ENCODE measurements around the gene TMPRSS11B. TPM values are rescaled to one million over a fixed set of nuclear protein-coding genes. Genes with fewer than 3 reads are reported as not detected.

TMPRSS11B gene
- total RNA-seq, 1 donor from 2014 or later, result 0.27 TPM

DNA sequence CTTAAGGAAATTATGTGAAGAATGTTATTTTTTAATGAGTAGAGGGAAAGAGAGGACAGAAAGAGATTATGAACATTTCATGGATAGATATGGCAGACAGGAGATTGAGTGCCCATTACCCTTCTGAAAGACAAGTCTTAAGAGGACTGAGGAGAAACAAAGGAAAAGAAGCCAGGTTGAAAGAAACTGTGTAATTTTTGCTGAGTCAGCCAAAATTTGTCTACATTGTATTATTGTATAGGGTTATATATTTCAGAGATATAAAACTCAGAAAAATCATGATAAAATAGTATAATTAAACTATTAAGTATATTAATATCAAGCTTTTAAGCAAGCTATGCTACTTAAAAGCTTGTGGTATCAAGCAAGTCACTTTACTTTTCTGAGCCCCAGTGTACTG is 4.9 kb downstream of the TMPRSS11B start:
- H3K36me3 Mint-ChIP-seq (ENCODE audit: low read depth, unreplicated experiment), result no peaks in the 10 kb centered on the region
- Histone ChIP-seq H3K79me2 (ENCODE audit: insufficient read depth, low read length) (no peaks in the 10 kb centered on the region), H3K4me1 (ENCODE audit: insufficient read depth, low read length) (no peaks in the 10 kb centered on the region), H3K9ac (ENCODE audit: low read length) (no peak overlapping the region), H3K9me3 (ENCODE audit: insufficient read depth, low read depth, low read length) (peaks cover 2% of the 10 kb centered on the region), H3K4me3 (ENCODE audit: insufficient read depth, low read depth, low read length) (no peak overlapping the region), H2AFZ (ENCODE audit: low read depth, low read length) (no peak overlapping the region), H4K20me1 (ENCODE audit: insufficient read depth, low read length) (no peaks in the 10 kb centered on the region), H3K4me2 (ENCODE audit: low read length) (no peak overlapping the region), H3K27ac (ENCODE audit: low read depth, low read length) (no peak overlapping the region), H3K36me3 (ENCODE audit: insufficient read depth, low read length) (no peaks in the 10 kb centered on the region), H3K27me3 (ENCODE audit: insufficient read depth, low read length) (no peaks in the 10 kb centered on the region)
- no peak for DNase-seq (ENCODE audit: low read depth)
- TF ChIP-seq CTCF (IDR thresholded peaks at IDR 0.05; ENCODE audit: insufficient read depth, low read depth, low read length) (no peak), EZH2 (IDR thresholded peaks at IDR 0.05; ENCODE audit: insufficient read depth, low read length) (no peak)
- H3K27me3 Mint-ChIP-seq (ENCODE audit: low read depth, unreplicated experiment), result no peaks in the 10 kb centered on the region
- no peak overlapping the region for H3K4me3 Mint-ChIP-seq (ENCODE audit: unreplicated experiment)
- no peak for FAIRE-seq
- H3K9me3 Mint-ChIP-seq (ENCODE audit: unreplicated experiment), result no peaks in the 10 kb centered on the region
- no peak overlapping the region for H3K27ac Mint-ChIP-seq (ENCODE audit: unreplicated experiment)
- H3K4me1 Mint-ChIP-seq (ENCODE audit: low read depth, unreplicated experiment), result no peaks in the 10 kb centered on the region

DNA sequence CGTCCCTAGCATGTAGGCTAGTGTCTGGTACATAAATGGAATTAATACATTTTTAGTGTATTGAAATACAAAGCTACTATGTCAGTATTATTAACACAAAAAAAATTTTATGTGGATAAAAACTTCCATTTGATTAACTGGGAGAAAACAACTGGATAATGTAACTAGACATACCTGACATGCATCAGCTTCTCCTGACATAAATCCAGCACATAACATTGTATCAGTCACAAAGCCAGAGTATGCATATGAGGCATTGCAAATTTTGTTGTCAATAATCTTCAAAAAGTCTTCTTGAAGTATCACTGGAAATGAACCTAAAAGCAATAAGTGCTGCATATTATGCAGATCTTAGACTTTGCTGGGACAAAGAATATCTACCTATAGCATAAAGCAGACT is 16.9 kb downstream of the TMPRSS11B start:
- no peak overlapping the region for H3K27ac Mint-ChIP-seq (ENCODE audit: unreplicated experiment)
- FAIRE-seq (no peak), DNase-seq (ENCODE audit: low read depth) (no peak)
- Histone ChIP-seq H3K36me3 (ENCODE audit: insufficient read depth, low read length) (no peaks in the 10 kb centered on the region), H3K4me2 (ENCODE audit: low read length) (no peak overlapping the region), H3K4me1 (ENCODE audit: insufficient read depth, low read length) (no peaks in the 10 kb centered on the region), H3K4me3 (ENCODE audit: insufficient read depth, low read depth, low read length) (no peak overlapping the region), H4K20me1 (ENCODE audit: insufficient read depth, low read length) (no peaks in the 10 kb centered on the region), H3K9me3 (ENCODE audit: insufficient read depth, low read depth, low read length) (no peaks in the 10 kb centered on the region), H2AFZ (ENCODE audit: low read depth, low read length) (no peak overlapping the region), H3K27me3 (ENCODE audit: insufficient read depth, low read length) (no peaks in the 10 kb centered on the region), H3K79me2 (ENCODE audit: insufficient read depth, low read length) (no peaks in the 10 kb centered on the region), H3K9ac (ENCODE audit: low read length) (no peak overlapping the region), H3K27ac (ENCODE audit: low read depth, low read length) (no peak overlapping the region)
- no peaks in the 10 kb centered on the region for H3K27me3 Mint-ChIP-seq (ENCODE audit: low read depth, unreplicated experiment)
- peaks cover under 1% of the 10 kb centered on the region for H3K9me3 Mint-ChIP-seq (ENCODE audit: unreplicated experiment)
- H3K4me1 Mint-ChIP-seq (ENCODE audit: low read depth, unreplicated experiment), result no peaks in the 10 kb centered on the region
- TF ChIP-seq CTCF (IDR thresholded peaks at IDR 0.05; ENCODE audit: insufficient read depth, low read depth, low read length) (no peak), EZH2 (IDR thresholded peaks at IDR 0.05; ENCODE audit: insufficient read depth, low read length) (no peak)
- no peak overlapping the region for H3K4me3 Mint-ChIP-seq (ENCODE audit: unreplicated experiment)
- H3K36me3 Mint-ChIP-seq (ENCODE audit: low read depth, unreplicated experiment), result no peaks in the 10 kb centered on the region

DNA sequence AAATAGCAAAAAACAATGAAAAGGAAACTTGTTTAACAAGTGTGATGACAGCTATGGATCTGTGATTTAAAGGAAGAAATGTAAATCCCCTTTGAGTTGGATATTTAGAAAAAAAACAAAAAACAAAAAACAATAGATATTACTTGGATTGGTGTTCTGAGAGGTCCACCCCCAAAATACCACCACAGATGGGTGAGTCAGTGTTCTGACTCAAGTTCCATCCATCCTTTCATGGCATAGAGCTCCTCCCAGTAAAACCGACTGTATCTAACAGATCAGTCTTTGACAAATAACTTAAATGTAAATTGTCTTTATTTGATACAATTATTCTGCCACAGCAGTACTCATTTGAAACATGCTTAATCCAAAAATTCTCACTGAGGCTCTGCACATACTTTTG is 27.4 kb downstream of the TMPRSS11B start:
- Histone ChIP-seq H4K20me1 (ENCODE audit: insufficient read depth, low read length) (no peaks in the 10 kb centered on the region), H3K36me3 (ENCODE audit: insufficient read depth, low read length) (no peaks in the 10 kb centered on the region), H3K79me2 (ENCODE audit: insufficient read depth, low read length) (no peaks in the 10 kb centered on the region), H3K9ac (ENCODE audit: low read length) (no peak overlapping the region), H2AFZ (ENCODE audit: low read depth, low read length) (no peak overlapping the region), H3K9me3 (ENCODE audit: insufficient read depth, low read depth, low read length) (no peaks in the 10 kb centered on the region), H3K27me3 (ENCODE audit: insufficient read depth, low read length) (no peaks in the 10 kb centered on the region), H3K4me1 (ENCODE audit: insufficient read depth, low read length) (no peaks in the 10 kb centered on the region), H3K27ac (ENCODE audit: low read depth, low read length) (no peak overlapping the region), H3K4me3 (ENCODE audit: insufficient read depth, low read depth, low read length) (no peak overlapping the region), H3K4me2 (ENCODE audit: low read length) (no peak overlapping the region)
- no peaks in the 10 kb centered on the region for H3K4me1 Mint-ChIP-seq (ENCODE audit: low read depth, unreplicated experiment)
- H3K36me3 Mint-ChIP-seq (ENCODE audit: low read depth, unreplicated experiment), result no peaks in the 10 kb centered on the region
- DNase-seq (ENCODE audit: low read depth) (peak; percentile 16), FAIRE-seq (no peak)
- H3K27ac Mint-ChIP-seq (ENCODE audit: unreplicated experiment), result no peak overlapping the region
- no peak overlapping the region for H3K4me3 Mint-ChIP-seq (ENCODE audit: unreplicated experiment)
- H3K9me3 Mint-ChIP-seq (ENCODE audit: unreplicated experiment), result no peaks in the 10 kb centered on the region
- H3K27me3 Mint-ChIP-seq (ENCODE audit: low read depth, unreplicated experiment), result no peaks in the 10 kb centered on the region
- TF ChIP-seq CTCF (IDR thresholded peaks at IDR 0.05; ENCODE audit: insufficient read depth, low read depth, low read length) (no peak), EZH2 (IDR thresholded peaks at IDR 0.05; ENCODE audit: insufficient read depth, low read length) (no peak)

All from astrocyte (in vitro differentiated cells and primary cell).